SK-N-SH (cell line): ENCODE measurements around the gene R3HDM1. TPM values are rescaled to one million over a fixed set of nuclear protein-coding genes. Genes with fewer than 3 reads are reported as not detected.

Experiments
- CTCF ChIA-PET: fragments of 300-600, 350-600 bp; formaldehyde crosslinking; extraction: SDS; loops from one replicate; lab custom pipeline; 2021; lab: Yijun Ruan, JAX
- POLR2A ChIA-PET: fragments of 350-600 bp; sonication (Branson Sonifier 250); formaldehyde crosslinking; extraction: SDS; loops from one replicate; lab custom pipeline; 2020; ENCODE audit warnings: antibody characterized with exemption, inconsistent platforms; lab: Yijun Ruan, JAX
- DNase-seq: peaks from one replicate; pipeline ENCODE4 v3.0.0; 2012
- H2AFZ ChIP-seq: fragments of 200-600 bp; sonication (generic); 2 replicates; pipeline ENCODE4 v1.8.1; 2016; ENCODE audit warnings: antibody characterized with exemption, mild to moderate bottlenecking, low read depth
- H3F3A ChIP-seq: fragments of 200-600 bp; sonication (generic); replicated peaks from 2 replicates; pipeline ENCODE3; 2016; ENCODE audit warnings: antibody characterized with exemption, mild to moderate bottlenecking; ENCODE audit not compliant: insufficient read depth
- H3K27ac ChIP-seq, 2 experiments: fragments of 200-500 bp in 1 of 2; fragments of 200-600 bp in 1 of 2; sonication (Bioruptor generic) in 1 of 2; sonication (generic), shearing (Covaris generic) in 1 of 2; 2 replicates each; pipeline versions ENCODE4 v1.5.1 to v1.6.1; 2014 to 2016; ENCODE audit warnings: low read depth in 2 of 2, inconsistent platforms in 1 of 2, low read length in 1 of 2, mild to moderate bottlenecking in 1 of 2, mixed read lengths in 1 of 2
- H3K27me3 ChIP-seq: fragments of 200-600 bp; sonication (generic), shearing (Covaris generic); 2 replicates; pipeline ENCODE4 v1.6.1; 2016; ENCODE audit warnings: mixed run types; ENCODE audit not compliant: insufficient read depth
- H3K36me3 ChIP-seq, 2 experiments: fragments of 200-500 bp in 1 of 2; fragments of 200-600 bp in 1 of 2; sonication (Bioruptor generic) in 1 of 2; sonication (generic) in 1 of 2; replicated peaks in 1 of 2; 2 replicates each; pipeline versions ENCODE3 to v1.5.1; 2014 to 2016; ENCODE audit warnings: low read length in 1 of 2, mild to moderate bottlenecking in 1 of 2; ENCODE audit not compliant: insufficient read depth in 2 of 2, control insufficient read depth in 1 of 2
- H3K4me1 ChIP-seq, 2 experiments: fragments of 200-500 bp in 1 of 2; fragments of 200-600 bp in 1 of 2; sonication (Bioruptor generic) in 1 of 2; sonication (generic), shearing (Covaris generic) in 1 of 2; 2 replicates each; pipeline versions ENCODE4 v1.5.1 to v1.6.1; 2014 to 2016; ENCODE audit warnings: low read depth in 1 of 2, low read length in 1 of 2, mixed run types in 1 of 2; ENCODE audit not compliant: insufficient read depth in 2 of 2, control insufficient read depth in 1 of 2
- H3K4me2 ChIP-seq: fragments of 200-600 bp; sonication (generic), shearing (Covaris generic); 2 replicates; pipeline ENCODE4 v1.6.1; 2017; ENCODE audit warnings: mixed run types
- H3K4me3 ChIP-seq, 2 experiments: fragments of 200-500 bp in 1 of 2; fragments of 200-600 bp in 1 of 2; sonication (Bioruptor generic) in 1 of 2; sonication (generic), shearing (Covaris generic) in 1 of 2; 2 replicates each; pipeline versions ENCODE4 v1.5.1 to v1.8.1; 2014 to 2016; ENCODE audit warnings: low read depth in 2 of 2, inconsistent platforms in 1 of 2, low read length in 1 of 2, mild to moderate bottlenecking in 1 of 2, mixed read lengths in 1 of 2, moderate library complexity in 1 of 2
- H3K79me2 ChIP-seq: fragments of 200-600 bp; sonication (generic); 2 replicates; pipeline ENCODE4 v1.8.1; 2017; ENCODE audit warnings: mild to moderate bottlenecking; ENCODE audit not compliant: insufficient read depth
- H3K9ac ChIP-seq: fragments of 200-600 bp; sonication (generic); 2 replicates; pipeline ENCODE4 v1.6.1; 2017; ENCODE audit warnings: mixed run types
- H3K9me2 ChIP-seq: fragments of 200-600 bp; sonication (generic); 2 replicates; pipeline ENCODE4 v1.6.1; 2017; ENCODE audit warnings: mixed run types
- H3K9me3 ChIP-seq: fragments of 200-600 bp; sonication (generic); 2 replicates; pipeline ENCODE4 v1.6.1; 2017; ENCODE audit warnings: mixed run types, mild to moderate bottlenecking, moderate library complexity
- H4K20me1 ChIP-seq: fragments of 200-600 bp; sonication (generic); 2 replicates; pipeline ENCODE4 v1.6.1; 2017; ENCODE audit warnings: mild to moderate bottlenecking, mixed run types; ENCODE audit not compliant: insufficient read depth
- CHD2 ChIP-seq: fragments of 150-350 bp; IDR thresholded peaks from 2 replicates; pipeline ENCODE4 v1.6.1; 2018; ENCODE audit warnings: low read length; ENCODE audit not compliant: partially characterized antibody
- ELF1 ChIP-seq: IDR thresholded peaks from 2 replicates; pipeline ENCODE4 v1.4.0; 2012
- EZH2phosphoT487 ChIP-seq: fragments of 200-600 bp; sonication (generic); IDR thresholded peaks from 2 replicates; pipeline ENCODE4 v1.6.1; 2017; ENCODE audit warnings: low read depth, mixed run types, mild to moderate bottlenecking, antibody characterized with exemption, moderate library complexity, borderline replicate concordance
- FOSL2 ChIP-seq: IDR thresholded peaks from 2 replicates; pipeline ENCODE4 v1.4.0; 2012; ENCODE audit warnings: low read depth, mild to moderate bottlenecking, moderate library complexity, borderline replicate concordance
- FOXM1 ChIP-seq: IDR thresholded peaks from 2 replicates; pipeline ENCODE4 v1.4.0; 2012; ENCODE audit warnings: low read depth, mild to moderate bottlenecking
- NRF1 ChIP-seq: IDR thresholded peaks from 2 replicates; pipeline ENCODE4 v1.6.1; 2012; ENCODE audit warnings: low read depth, mild to moderate bottlenecking, low read length
- PBX3 ChIP-seq: IDR thresholded peaks from 2 replicates; pipeline ENCODE4; 2012
- RFX5 ChIP-seq: IDR thresholded peaks from 2 replicates; pipeline ENCODE4 v1.6.1; 2012; ENCODE audit warnings: mild to moderate bottlenecking, improper control_type of control experiment, low read length
- RXRA ChIP-seq: IDR thresholded peaks from 2 replicates; pipeline ENCODE4 v1.4.0; 2012; ENCODE audit warnings: low read depth, mild to moderate bottlenecking, borderline replicate concordance
- SIN3A ChIP-seq: IDR thresholded peaks from 2 replicates; pipeline ENCODE4 v1.6.1; 2012; ENCODE audit warnings: low read depth, mild to moderate bottlenecking, low read length, moderate library complexity, borderline replicate concordance
- USF1 ChIP-seq: IDR thresholded peaks from 2 replicates; pipeline ENCODE4 v1.4.0; 2012; ENCODE audit warnings: low read depth, borderline replicate concordance
- YY1 ChIP-seq: IDR thresholded peaks from 2 replicates; pipeline ENCODE4 v1.4.0; 2012; ENCODE audit warnings: low read depth, mild to moderate bottlenecking
- WGBS: methylation state at CpG from one replicate; pipeline ENCODE4 v1.1.6; 2017; ENCODE audit warnings: low lambda C conversion rate; 5-methylcytosine and 5-hydroxymethylcytosine counted together
- polyA plus RNA-seq, 3 experiments: library from polyadenylated mRNA; depleted of rRNA; stranded (reverse); fragments of >200 nt; gene quantifications; 2 replicates each; pipeline ENCODE4 v1.2.3, GENCODE V29; 2012
- TF ChIP-seq, protein P1 (sequence below): IDR thresholded peaks from 2 replicates; pipeline ENCODE4 v1.4.0; 2012; ENCODE audit warnings: low read depth
- TF ChIP-seq, protein P2 (sequence below): fragments of 150-350 bp; IDR thresholded peaks from 2 replicates; pipeline ENCODE4 v1.6.1; 2016; ENCODE audit warnings: mild to moderate bottlenecking, low read depth, low read length

Gene R3HDM1
- polyA plus RNA-seq, 1 of the 3 experiments (the other 2 are of a cell fraction): 38.2 TPM

DNA sequence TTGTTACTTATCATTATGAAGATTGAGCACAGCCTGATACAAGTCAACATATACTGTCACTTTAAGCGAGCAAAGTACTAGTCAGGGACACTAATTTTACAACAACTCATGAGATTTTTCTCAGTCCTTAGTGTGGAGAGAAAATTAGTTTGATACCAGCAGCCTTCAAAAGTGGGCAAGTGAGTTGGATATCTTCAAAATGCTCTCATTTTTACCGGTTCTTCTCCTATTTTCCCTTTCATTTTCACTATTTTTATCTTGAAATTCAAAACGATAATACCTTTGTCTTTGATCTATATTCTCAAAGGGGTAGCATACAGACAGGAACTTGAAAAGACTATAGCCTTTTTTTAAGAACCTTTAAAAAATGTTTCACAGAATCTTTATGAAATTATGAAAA lies 158.4 kb downstream of the R3HDM1 start:
- Histone ChIP-seq H2AFZ (no peak overlapping the region), H3K79me2 (no peaks in the 10 kb centered on the region), H3K27ac (no peak overlapping the region), H3K9ac (no peak overlapping the region), H3K9me3 (no peaks in the 10 kb centered on the region), H3K4me2 (no peak overlapping the region), H3F3A (peaks cover 8% of the 10 kb centered on the region), H3K36me3 (peaks cover 0 to 12% of the 10 kb centered on the region in 2 experiments), H3K4me1 (no peaks in the 10 kb centered on the region; a peak in 1 of 4 replicates), H4K20me1 (no peaks in the 10 kb centered on the region), H3K27me3 (no peaks in the 10 kb centered on the region), H3K4me3 (no peak overlapping the region), H3K9me2 (no peaks in the 10 kb centered on the region)
- TF ChIP-seq NRF1 (no peak), FOXM1 (no peak), EZH2phosphoT487 (no peak), ELF1 (no peak), CHD2 (no peak)
- TF ChIP-seq, protein P1, sequence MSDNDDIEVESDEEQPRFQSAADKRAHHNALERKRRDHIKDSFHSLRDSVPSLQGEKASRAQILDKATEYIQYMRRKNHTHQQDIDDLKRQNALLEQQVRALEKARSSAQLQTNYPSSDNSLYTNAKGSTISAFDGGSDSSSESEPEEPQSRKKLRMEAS: no peak
- no peak for DNase-seq
- 87% methylated on average over 3 of the region's 3 CpGs for whole genome bisulfite sequencing
- ChIA-PET POLR2A (no interaction called here), CTCF (interaction anchor here (0.7 to 1.4 kb wide), 3 partner anchors 11 to 20 kb away, joined by 3 to 9 read pairs (median 4); no protein-coding TSS in a partner anchor)

GRCh38 chr2:135694711-135695110 lies 163.4 kb downstream of the R3HDM1 start:
- Histone ChIP-seq H3K36me3 (peaks cover 6 to 20% of the 10 kb centered on the region in 2 experiments), H4K20me1 (no peaks in the 10 kb centered on the region), H3K9me3 (no peaks in the 10 kb centered on the region), H3K79me2 (no peaks in the 10 kb centered on the region), H3K4me2 (no peak overlapping the region), H3F3A (no peaks in the 10 kb centered on the region), H3K27me3 (no peaks in the 10 kb centered on the region), H3K4me1 (no peaks in the 10 kb centered on the region), H2AFZ (no peak overlapping the region), H3K4me3 (no peak overlapping the region), H3K9me2 (no peaks in the 10 kb centered on the region), H3K27ac (no peak overlapping the region), H3K9ac (no peak overlapping the region)
- WGBS: 95% methylated on average over 2 of the region's 2 CpGs
- no peak for DNase-seq
- ChIA-PET CTCF (interaction anchor here (0.9 to 1.4 kb wide), 3 partner anchors 15 to 691 kb away, joined by 4 to 7 read pairs (median 4); no protein-coding TSS in a partner anchor), POLR2A (no interaction called here)
- no peak for TF ChIP-seq FOSL2
- no peak for TF ChIP-seq PBX3
- TF ChIP-seq USF1: no peak
- TF ChIP-seq RFX5: no peak
- TF ChIP-seq RXRA: no peak
- TF ChIP-seq, protein P2, sequence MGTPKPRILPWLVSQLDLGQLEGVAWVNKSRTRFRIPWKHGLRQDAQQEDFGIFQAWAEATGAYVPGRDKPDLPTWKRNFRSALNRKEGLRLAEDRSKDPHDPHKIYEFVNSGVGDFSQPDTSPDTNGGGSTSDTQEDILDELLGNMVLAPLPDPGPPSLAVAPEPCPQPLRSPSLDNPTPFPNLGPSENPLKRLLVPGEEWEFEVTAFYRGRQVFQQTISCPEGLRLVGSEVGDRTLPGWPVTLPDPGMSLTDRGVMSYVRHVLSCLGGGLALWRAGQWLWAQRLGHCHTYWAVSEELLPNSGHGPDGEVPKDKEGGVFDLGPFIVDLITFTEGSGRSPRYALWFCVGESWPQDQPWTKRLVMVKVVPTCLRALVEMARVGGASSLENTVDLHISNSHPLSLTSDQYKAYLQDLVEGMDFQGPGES: no peak
- no peak for TF ChIP-seq YY1
- no peak for TF ChIP-seq SIN3A
- no peak for TF ChIP-seq NRF1
